ENCODE results near the gene PBX4. TPM values are rescaled to one million over a fixed set of nuclear protein-coding genes. Genes with fewer than 3 reads are reported as not detected.

PBX4 gene
- total and polyA plus RNA-seq, 2 donors (not counting 1 experiment from before 2014, with no cell fraction given): 11.7 TPM

- 87% methylated on average over 5 of the region's 6 CpGs for WGBS (ENCODE audit: insufficient coverage)
- H3K27me3 ChIP-seq (replicated peaks in 1 of 4; ENCODE audit: control extremely low read depth in 1 of 4, control insufficient read depth in 3 of 4, insufficient read depth in 4 of 4, low read length in 3 of 4): no peaks in the 10 kb centered on the region
- no peak overlapping the region for H3K4me3 Mint-ChIP-seq
- CTCF ChIA-PET: no interaction called here
- no peaks in the 10 kb centered on the region for H3K27me3 Mint-ChIP-seq
- no peaks in the 10 kb centered on the region for H3K4me1 Mint-ChIP-seq
- H3K36me3 ChIP-seq (replicated peaks in 1 of 2; ENCODE audit: control extremely low read depth in 1 of 2, control insufficient read depth in 1 of 2, extremely low read depth in 1 of 2, insufficient read depth in 2 of 2, low read length in 1 of 2): no peaks in the 10 kb centered on the region
- H3K9ac ChIP-seq (ENCODE audit: low read length): no peak overlapping the region
- no peak overlapping the region for H3K27ac ChIP-seq (ENCODE audit: low read length in 2 of 2)
- DNase-seq (no peak), ATAC-seq (ENCODE audit: low read depth) (no peak)
- intact Hi-C loops (cut with micrococcal nuclease): no loop called here
- TF ChIP-seq, protein P1, sequence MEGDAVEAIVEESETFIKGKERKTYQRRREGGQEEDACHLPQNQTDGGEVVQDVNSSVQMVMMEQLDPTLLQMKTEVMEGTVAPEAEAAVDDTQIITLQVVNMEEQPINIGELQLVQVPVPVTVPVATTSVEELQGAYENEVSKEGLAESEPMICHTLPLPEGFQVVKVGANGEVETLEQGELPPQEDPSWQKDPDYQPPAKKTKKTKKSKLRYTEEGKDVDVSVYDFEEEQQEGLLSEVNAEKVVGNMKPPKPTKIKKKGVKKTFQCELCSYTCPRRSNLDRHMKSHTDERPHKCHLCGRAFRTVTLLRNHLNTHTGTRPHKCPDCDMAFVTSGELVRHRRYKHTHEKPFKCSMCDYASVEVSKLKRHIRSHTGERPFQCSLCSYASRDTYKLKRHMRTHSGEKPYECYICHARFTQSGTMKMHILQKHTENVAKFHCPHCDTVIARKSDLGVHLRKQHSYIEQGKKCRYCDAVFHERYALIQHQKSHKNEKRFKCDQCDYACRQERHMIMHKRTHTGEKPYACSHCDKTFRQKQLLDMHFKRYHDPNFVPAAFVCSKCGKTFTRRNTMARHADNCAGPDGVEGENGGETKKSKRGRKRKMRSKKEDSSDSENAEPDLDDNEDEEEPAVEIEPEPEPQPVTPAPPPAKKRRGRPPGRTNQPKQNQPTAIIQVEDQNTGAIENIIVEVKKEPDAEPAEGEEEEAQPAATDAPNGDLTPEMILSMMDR (IDR thresholded peaks at IDR 0.05): no peak
- no peak for TF ChIP-seq EZH2 (IDR thresholded peaks at IDR 0.05; ENCODE audit: borderline replicate concordance, insufficient read depth, low read depth, low read length, poor library complexity, severe bottlenecking)
- H3K4me1 ChIP-seq (ENCODE audit: control insufficient read depth in 2 of 2, insufficient read depth in 2 of 2, low read length in 2 of 2): no peaks in the 10 kb centered on the region
- no peaks in the 10 kb centered on the region for H4K20me1 ChIP-seq (ENCODE audit: control insufficient read depth, insufficient read depth, low read length, poor library complexity, severe bottlenecking)
- H3K9me3 ChIP-seq (ENCODE audit: control extremely low read depth in 1 of 3, control insufficient read depth in 2 of 3, insufficient read depth in 1 of 3, low read length in 2 of 3): no peaks in the 10 kb centered on the region
- POLR2A ChIA-PET: no interaction called here
- H3K4me2 ChIP-seq (replicated peaks; ENCODE audit: low read depth, low read length, poor library complexity, severe bottlenecking): no peak overlapping the region
- H3K27ac Mint-ChIP-seq: no peak overlapping the region
- H2AFZ ChIP-seq (ENCODE audit: insufficient read depth, low read depth, low read length, poor library complexity, severe bottlenecking): no peak overlapping the region
- H3K79me2 ChIP-seq (ENCODE audit: control insufficient read depth, insufficient read depth, low read length): no peaks in the 10 kb centered on the region
- no peaks in the 10 kb centered on the region for H3K9me3 Mint-ChIP-seq (ENCODE audit: insufficient read depth)
- H3K4me3 ChIP-seq (ENCODE audit: control extremely low read depth in 1 of 5, extremely low read depth in 1 of 5, insufficient read depth in 1 of 5, low read depth in 2 of 5, low read length in 4 of 5): no peak overlapping the region
These were observed 43.1 kb downstream of the PBX4 start for GRCh38 chr19:19575411-19575810.

GRCh38 chr19:19571071-19571786 lies 47.3 kb downstream of the PBX4 start:
- no peaks in the 10 kb centered on the region for H3K4me1 ChIP-seq (ENCODE audit: control insufficient read depth in 2 of 2, insufficient read depth in 2 of 2, low read length in 2 of 2)
- no peak overlapping the region for H3K27ac ChIP-seq (ENCODE audit: low read length in 2 of 2)
- no peak for DNase-seq
- CTCF ChIA-PET: interaction anchor here (1.5 kb wide), 1 partner anchor 39 kb away, joined by 6 read pairs; no protein-coding TSS in a partner anchor
- no peaks in the 10 kb centered on the region for H3K79me2 ChIP-seq (ENCODE audit: control insufficient read depth, insufficient read depth, low read length)
- no peaks in the 10 kb centered on the region for H3K4me1 Mint-ChIP-seq
- H4K20me1 ChIP-seq (ENCODE audit: control insufficient read depth, insufficient read depth, low read length, poor library complexity, severe bottlenecking): no peaks in the 10 kb centered on the region
- ATAC-seq (ENCODE audit: low read depth): no peak
- 95% methylated on average over 11 of the region's 11 CpGs for WGBS (ENCODE audit: insufficient coverage)
- no peak overlapping the region for H3K4me3 Mint-ChIP-seq
- H3K4me3 ChIP-seq (ENCODE audit: control extremely low read depth in 1 of 5, extremely low read depth in 1 of 5, insufficient read depth in 1 of 5, low read depth in 2 of 5, low read length in 4 of 5): no peak overlapping the region
- TF ChIP-seq EZH2 (IDR thresholded peaks at IDR 0.05; ENCODE audit: borderline replicate concordance, insufficient read depth, low read depth, low read length, poor library complexity, severe bottlenecking): no peak
- TF ChIP-seq, protein P1 (IDR thresholded peaks at IDR 0.05): no peak
- no peaks in the 10 kb centered on the region for H3K27me3 ChIP-seq (replicated peaks in 1 of 4; ENCODE audit: control extremely low read depth in 1 of 4, control insufficient read depth in 3 of 4, insufficient read depth in 4 of 4, low read length in 3 of 4)
- no peak overlapping the region for H3K4me2 ChIP-seq (replicated peaks; ENCODE audit: low read depth, low read length, poor library complexity, severe bottlenecking)
- H3K9me3 Mint-ChIP-seq (ENCODE audit: insufficient read depth): no peaks in the 10 kb centered on the region
- no peaks in the 10 kb centered on the region for H3K27me3 Mint-ChIP-seq
- no peak overlapping the region for H3K9ac ChIP-seq (ENCODE audit: low read length)
- peaks cover 0 to 6% (median 0%) of the 10 kb centered on the region in 3 donors for H3K9me3 ChIP-seq (ENCODE audit: control extremely low read depth in 1 of 3, control insufficient read depth in 2 of 3, insufficient read depth in 1 of 3, low read length in 2 of 3)
- no peaks in the 10 kb centered on the region for H3K36me3 ChIP-seq (replicated peaks in 1 of 2; ENCODE audit: control extremely low read depth in 1 of 2, control insufficient read depth in 1 of 2, extremely low read depth in 1 of 2, insufficient read depth in 2 of 2, low read length in 1 of 2)
- POLR2A ChIA-PET: no interaction called here
- no peak overlapping the region for H2AFZ ChIP-seq (ENCODE audit: insufficient read depth, low read depth, low read length, poor library complexity, severe bottlenecking)
- intact Hi-C loops (cut with micrococcal nuclease): no loop called here
- H3K27ac Mint-ChIP-seq: no peak overlapping the region
